ENCODE results near the gene SPAG7. TPM values are rescaled to one million over a fixed set of nuclear protein-coding genes. Genes with fewer than 3 reads are reported as not detected.

Gene SPAG7
- 69.8 to 97.7 TPM (median 74.9 TPM) in 5 replicates for total RNA-seq (2022; extraction: Qiagen RNA extraction)

GRCh38 chr17:4967539-4968485 is at the start of gene SPAG7:
Gene SPAG7, minus strand, starts transcription at chr17:4967817. Its CDS starts 13 bp downstream, at chr17:4967804.

GRCh38 chr17:4997302-4998026 is 29.8 kb upstream of the SPAG7 start, which contains the start of the genes INCA1 and KIF1C:
Gene INCA1, minus strand, starts transcription at chr17:4997522. Its CDS starts 3,085 bp downstream, at chr17:4994437.
Gene KIF1C, plus strand, starts transcription at chr17:4997950. Its CDS starts 2,297 bp downstream, at chr17:5000247.

GRCh38 chr17:4986951-4987766 is 19.5 kb upstream of the SPAG7 start, which contains the start of gene CAMTA2:
Gene CAMTA2, minus strand, starts transcription at chr17:4987675. Its CDS starts 1,453 bp downstream, at chr17:4986222.

GRCh38 chr17:4950746-4951204 is 16.8 kb downstream of the SPAG7 start, which contains the start of gene ENO3:
Gene ENO3, plus strand, starts transcription at chr17:4951119. Its CDS starts 711 bp downstream, at chr17:4951830.

GRCh38 chr17:4948166-4948930 is 19.3 kb downstream of the SPAG7 start, which contains the start of gene PFN1:
Gene PFN1, minus strand, starts transcription at chr17:4948530. Its CDS starts 136 bp downstream, at chr17:4948394.

GRCh38 chr17:4939796-4940554 is 27.6 kb downstream of the SPAG7 start, which contains the start of the genes RNF167 and SLC25A11:
Gene RNF167, plus strand, starts transcription at chr17:4940268. Its CDS starts 642 bp downstream, at chr17:4940910.
Gene SLC25A11, minus strand, starts transcription at chr17:4940046. Its CDS starts 136 bp downstream, at chr17:4939910.

GRCh38 chr17:4931963-4932362 is 35.7 kb downstream of the SPAG7 start, which contains the start of gene GP1BA:
Gene GP1BA, plus strand, starts transcription at chr17:4932277. Its CDS starts 328 bp downstream, at chr17:4932605.

Other genes with a start within 250 kb of the SPAG7 start
- 41.0 to 45.6 TPM (median 43.0 TPM) in 5 replicates for gene MED11, start 236.4 kb downstream of the SPAG7 start, total RNA-seq (2022; extraction: Qiagen RNA extraction)
- gene ZMYND15, start 228.0 kb downstream of the SPAG7 start, total RNA-seq (2022; extraction: Qiagen RNA extraction), result 0.24 to 0.91 TPM (median 0.52 TPM) in 5 replicates
- gene CXCL16, start 227.9 kb downstream of the SPAG7 start, total RNA-seq (2022; extraction: Qiagen RNA extraction), result 15.4 to 19.5 TPM (median 18.5 TPM) in 5 replicates
- gene TM4SF5, start 195.9 kb downstream of the SPAG7 start, total RNA-seq (2022; extraction: Qiagen RNA extraction), result 0.51 to 1.2 TPM (median 0.90 TPM) in 5 replicates
- 0.43 to 1.5 TPM (median 0.96 TPM) in 5 replicates for gene VMO1, start 181.5 kb downstream of the SPAG7 start, total RNA-seq (2022; extraction: Qiagen RNA extraction)
- gene GLTPD2, start 178.9 kb downstream of the SPAG7 start, total RNA-seq (2022; extraction: Qiagen RNA extraction), result 0.07 TPM in 1 of 5 replicates, not detected in the others
- 464 to 503 TPM (median 498 TPM) in 5 replicates for gene PSMB6, start 171.7 kb downstream of the SPAG7 start, total RNA-seq (2022; extraction: Qiagen RNA extraction)
- 19.1 to 29.3 TPM (median 26.6 TPM) in 5 replicates for gene PLD2, start 160.7 kb downstream of the SPAG7 start, total RNA-seq (2022; extraction: Qiagen RNA extraction)
- gene MINK1, start 134.5 kb downstream of the SPAG7 start, total RNA-seq (2022; extraction: Qiagen RNA extraction), result 48.2 to 67.7 TPM (median 63.4 TPM) in 5 replicates
- 0.22 to 0.52 TPM (median 0.25 TPM) in 5 replicates for gene C17orf107, start 68.3 kb downstream of the SPAG7 start, total RNA-seq (2022; extraction: Qiagen RNA extraction)
- gene CHRNE, start 64.7 kb downstream of the SPAG7 start, total RNA-seq (2022; extraction: Qiagen RNA extraction), result 0.06 to 0.13 TPM (median 0.08 TPM) in 5 replicates
- not detected in 5 replicates for gene GP1BA, start 35.5 kb downstream of the SPAG7 start, total RNA-seq (2022; extraction: Qiagen RNA extraction)
- gene SLC25A11, start 27.8 kb downstream of the SPAG7 start, total RNA-seq (2022; extraction: Qiagen RNA extraction), result 54.2 to 84.3 TPM (median 79.0 TPM) in 5 replicates
- 95.0 to 148 TPM (median 130 TPM) in 5 replicates for gene RNF167, start 27.5 kb downstream of the SPAG7 start, total RNA-seq (2022; extraction: Qiagen RNA extraction)
- gene PFN1, start 19.3 kb downstream of the SPAG7 start, total RNA-seq (2022; extraction: Qiagen RNA extraction), result 2,450 to 3,030 TPM (median 2,898 TPM) in 5 replicates
- gene ENO3, start 16.7 kb downstream of the SPAG7 start, total RNA-seq (2022; extraction: Qiagen RNA extraction), result 48.1 to 62.8 TPM (median 53.1 TPM) in 5 replicates
- gene CAMTA2, start 19.9 kb upstream of the SPAG7 start, total RNA-seq (2022; extraction: Qiagen RNA extraction), result 29.0 to 37.2 TPM (median 36.7 TPM) in 5 replicates
- gene INCA1, start 29.7 kb upstream of the SPAG7 start, total RNA-seq (2022; extraction: Qiagen RNA extraction), result 1.3 to 1.7 TPM (median 1.4 TPM) in 5 replicates
- 98.6 to 114 TPM (median 107 TPM) in 5 replicates for gene KIF1C, start 30.1 kb upstream of the SPAG7 start, total RNA-seq (2022; extraction: Qiagen RNA extraction)
- 0.44 to 1.2 TPM (median 0.95 TPM) in 5 replicates for gene SLC52A1, start 67.6 kb upstream of the SPAG7 start, total RNA-seq (2022; extraction: Qiagen RNA extraction)
- gene ZFP3, start 110.7 kb upstream of the SPAG7 start, total RNA-seq (2022; extraction: Qiagen RNA extraction), result 0.80 to 1.1 TPM (median 0.93 TPM) in 5 replicates
- 3.6 to 4.3 TPM (median 4.1 TPM) in 5 replicates for gene ZNF232, start 144.1 kb upstream of the SPAG7 start, total RNA-seq (2022; extraction: Qiagen RNA extraction)
- 0.01 to 0.05 TPM (median 0.02 TPM) in 5 replicates for gene USP6, start 148.2 kb upstream of the SPAG7 start, total RNA-seq (2022; extraction: Qiagen RNA extraction)
- gene ZNF594, start 224.1 kb upstream of the SPAG7 start, total RNA-seq (2022; extraction: Qiagen RNA extraction), result 1.2 to 1.8 TPM (median 1.5 TPM) in 5 replicates